KMS-11 (cell line): ENCODE results near the gene CBFA2T2.

ENCODE experiments used
- H2AFZ ChIP-seq: fragments of 200-600 bp; sonication (generic); 2 replicates; pipeline ENCODE4 v1.6.1; 2016; ENCODE audit warnings: antibody characterized with exemption, mixed run types, low read depth
- H3K27ac ChIP-seq: fragments of 200-600 bp; sonication (generic); 2 replicates; pipeline ENCODE4 v1.6.1; 2016; ENCODE audit warnings: mild to moderate bottlenecking, mixed run types
- H3K27me3 ChIP-seq: fragments of 200-600 bp; sonication (generic); 2 replicates; pipeline ENCODE4 v1.6.1; 2017; ENCODE audit warnings: mild to moderate bottlenecking, low read depth, mixed run types, moderate library complexity; ENCODE audit not compliant: insufficient read depth
- H3K36me3 ChIP-seq: fragments of 200-600 bp; sonication (generic); 2 replicates; pipeline ENCODE4 v1.6.1; 2017; ENCODE audit warnings: mild to moderate bottlenecking, mixed run types; ENCODE audit not compliant: insufficient read depth
- H3K4me1 ChIP-seq: fragments of 200-600 bp; sonication (generic); 2 replicates; pipeline ENCODE4 v1.6.1; 2016; ENCODE audit warnings: mild to moderate bottlenecking, low read depth, mixed run types; ENCODE audit not compliant: poor library complexity, severe bottlenecking
- H3K4me2 ChIP-seq: fragments of 200-600 bp; sonication (generic); 2 replicates; pipeline ENCODE4 v1.7.0; 2016; ENCODE audit warnings: mild to moderate bottlenecking, mixed run types
- H3K4me3 ChIP-seq: fragments of 200-600 bp; sonication (generic); IDR thresholded peaks from 2 replicates; pipeline ENCODE4 v1.6.1; 2017; ENCODE audit warnings: low read depth, low read length, mixed read lengths; ENCODE audit not compliant: insufficient read depth
- H3K79me2 ChIP-seq: fragments of 200-600 bp; sonication (generic); 2 replicates; pipeline ENCODE4 v1.6.1; 2016; ENCODE audit warnings: low read depth, mixed run types; ENCODE audit not compliant: insufficient read depth
- H3K9ac ChIP-seq: fragments of 200-600 bp; sonication (generic); 2 replicates; pipeline ENCODE4 v1.6.1; 2016; ENCODE audit warnings: mild to moderate bottlenecking, mixed run types
- H4K20me1 ChIP-seq: fragments of 200-600 bp; sonication (generic); 2 replicates; pipeline ENCODE4 v1.6.1; 2016; ENCODE audit warnings: mild to moderate bottlenecking, mixed run types; ENCODE audit not compliant: insufficient read depth
- TF ChIP-seq, protein P1 (sequence below): fragments of 200-600 bp; sonication (generic); conservative IDR thresholded peaks from 2 replicates; pipeline ENCODE4 v1.6.1; 2017; ENCODE audit warnings: low read depth, mild to moderate bottlenecking, antibody characterized with exemption, low read length, moderate library complexity, mixed read lengths

Gene CBFA2T2

GRCh38 chr20:33664085-33664761, 174.3 kb downstream of the CBFA2T2 start:
- H3K4me3 ChIP-seq = no peak overlapping the region
- no peaks in the 10 kb centered on the region for H3K27me3 ChIP-seq
- H2AFZ ChIP-seq = peak overlapping the region; percentile 56
- peaks cover 9% of the 10 kb centered on the region; the same call in 1 of the 2 replicates for H3K79me2 ChIP-seq
- TF ChIP-seq, protein P1, sequence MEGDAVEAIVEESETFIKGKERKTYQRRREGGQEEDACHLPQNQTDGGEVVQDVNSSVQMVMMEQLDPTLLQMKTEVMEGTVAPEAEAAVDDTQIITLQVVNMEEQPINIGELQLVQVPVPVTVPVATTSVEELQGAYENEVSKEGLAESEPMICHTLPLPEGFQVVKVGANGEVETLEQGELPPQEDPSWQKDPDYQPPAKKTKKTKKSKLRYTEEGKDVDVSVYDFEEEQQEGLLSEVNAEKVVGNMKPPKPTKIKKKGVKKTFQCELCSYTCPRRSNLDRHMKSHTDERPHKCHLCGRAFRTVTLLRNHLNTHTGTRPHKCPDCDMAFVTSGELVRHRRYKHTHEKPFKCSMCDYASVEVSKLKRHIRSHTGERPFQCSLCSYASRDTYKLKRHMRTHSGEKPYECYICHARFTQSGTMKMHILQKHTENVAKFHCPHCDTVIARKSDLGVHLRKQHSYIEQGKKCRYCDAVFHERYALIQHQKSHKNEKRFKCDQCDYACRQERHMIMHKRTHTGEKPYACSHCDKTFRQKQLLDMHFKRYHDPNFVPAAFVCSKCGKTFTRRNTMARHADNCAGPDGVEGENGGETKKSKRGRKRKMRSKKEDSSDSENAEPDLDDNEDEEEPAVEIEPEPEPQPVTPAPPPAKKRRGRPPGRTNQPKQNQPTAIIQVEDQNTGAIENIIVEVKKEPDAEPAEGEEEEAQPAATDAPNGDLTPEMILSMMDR = no peak
- peaks cover 51% of the 10 kb centered on the region for H3K4me1 ChIP-seq
- H3K4me2 ChIP-seq = peak overlapping the region; percentile 96
- H3K36me3 ChIP-seq = no peaks in the 10 kb centered on the region
- peak overlapping the region; percentile 42 for H3K27ac ChIP-seq
- H4K20me1 ChIP-seq = no peaks in the 10 kb centered on the region
- peak overlapping the region; percentile 44; the same call in 1 of the 2 replicates for H3K9ac ChIP-seq

DNA sequence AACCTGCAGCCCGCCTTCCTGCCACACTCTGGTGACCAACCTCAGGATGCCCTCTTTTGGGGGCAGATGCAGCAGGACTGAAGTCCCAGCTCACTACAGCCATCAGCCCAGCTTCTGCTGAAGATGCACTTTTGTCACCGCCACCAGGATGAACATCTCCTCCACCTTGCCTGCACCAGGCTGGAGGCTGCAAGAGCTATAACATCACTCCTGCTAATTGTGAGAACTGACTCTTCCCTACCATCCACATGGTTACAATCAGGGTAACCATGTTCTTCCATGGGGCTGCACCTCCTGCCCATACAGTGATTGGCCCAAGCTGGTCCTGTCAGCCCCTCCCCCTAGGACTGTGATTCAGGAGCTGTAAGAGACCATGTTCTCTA, 174.9 kb downstream of the CBFA2T2 start:
- H3K27ac ChIP-seq = peak overlapping the region; percentile 42; the same call in 1 of the 2 replicates
- no peaks in the 10 kb centered on the region for H4K20me1 ChIP-seq
- TF ChIP-seq, protein P1 = no peak
- H2AFZ ChIP-seq = no peak overlapping the region
- H3K79me2 ChIP-seq = peaks cover 9% of the 10 kb centered on the region; the same call in 1 of the 2 replicates
- peaks cover 57% of the 10 kb centered on the region for H3K4me1 ChIP-seq
- peak overlapping the region; percentile 96 for H3K4me2 ChIP-seq
- no peaks in the 10 kb centered on the region for H3K27me3 ChIP-seq
- no peak overlapping the region for H3K4me3 ChIP-seq
- no peaks in the 10 kb centered on the region for H3K36me3 ChIP-seq
- H3K9ac ChIP-seq = no peak overlapping the region

DNA sequence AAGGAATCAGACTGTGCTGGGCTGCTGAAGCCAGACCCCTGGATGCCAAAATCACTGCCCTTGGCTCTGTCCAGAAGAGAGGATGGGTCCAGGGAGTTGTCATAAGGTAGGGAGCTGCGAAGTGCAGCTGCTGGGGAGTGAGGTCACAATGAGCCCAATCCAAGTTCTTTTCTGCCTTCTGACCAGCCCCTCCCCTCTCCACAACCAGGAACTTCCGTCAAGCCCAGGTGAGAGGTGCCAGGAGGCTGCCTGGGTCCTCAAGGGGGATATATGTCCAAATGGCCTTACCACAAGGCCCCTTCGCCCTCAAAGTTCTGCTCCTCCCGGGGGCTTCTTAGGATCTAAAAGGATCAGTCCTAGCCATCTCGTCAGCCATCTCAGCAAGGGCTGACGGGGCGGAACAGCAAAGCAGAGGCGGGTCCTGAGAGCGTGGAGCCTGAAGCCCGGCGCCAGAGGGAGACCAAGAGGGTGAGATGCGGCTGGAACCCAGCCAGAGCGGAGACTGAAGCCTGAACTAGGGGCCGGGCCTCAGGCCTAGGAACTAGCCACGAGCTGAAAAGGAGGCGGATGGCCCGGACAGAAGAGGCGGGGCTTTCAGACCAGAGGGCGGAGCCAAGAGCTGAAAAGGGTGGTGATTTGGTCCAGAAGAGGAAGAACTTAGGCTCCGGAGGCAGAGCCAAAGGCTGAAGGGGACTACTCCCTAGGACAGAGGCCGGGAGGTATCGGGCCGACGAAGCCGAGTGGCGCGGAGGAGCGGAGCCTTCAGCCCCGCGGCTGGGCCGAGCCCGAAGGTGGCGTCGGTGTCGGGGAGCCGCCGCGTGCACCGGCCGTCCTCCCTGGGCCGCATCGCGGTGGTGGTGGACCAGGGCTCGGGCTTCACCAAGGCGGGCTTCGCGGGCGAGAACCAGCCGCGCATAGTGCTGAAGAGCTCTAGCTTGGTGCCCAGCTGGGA, 176.7 kb downstream of the CBFA2T2 start, which contains the start of gene ACTL10:
Gene ACTL10, plus strand, starts transcription at position 651 of the 952 bp plus-strand sequence. CDS start 555 bp downstream, outside the sequence.
- no peak within 1 kb of the TSS for H3K4me3 ChIP-seq
- peak within 1 kb of the TSS; percentile 52 for H2AFZ ChIP-seq
- no peaks in the 10 kb centered on the region for H4K20me1 ChIP-seq
- H3K9ac ChIP-seq = peak within 1 kb of the TSS; percentile 75
- TF ChIP-seq, protein P1 = no peak
- H3K4me1 ChIP-seq = peaks cover 73% of the 10 kb centered on the region
- peak within 1 kb of the TSS; percentile 74 for H3K27ac ChIP-seq
- no peaks in the 10 kb centered on the region for H3K36me3 ChIP-seq
- peak within 1 kb of the TSS; percentile 96 for H3K4me2 ChIP-seq
- no peaks in the 10 kb centered on the region for H3K27me3 ChIP-seq
- H3K79me2 ChIP-seq = peaks cover 15% of the 10 kb centered on the region; the same call in 1 of the 2 replicates

DNA sequence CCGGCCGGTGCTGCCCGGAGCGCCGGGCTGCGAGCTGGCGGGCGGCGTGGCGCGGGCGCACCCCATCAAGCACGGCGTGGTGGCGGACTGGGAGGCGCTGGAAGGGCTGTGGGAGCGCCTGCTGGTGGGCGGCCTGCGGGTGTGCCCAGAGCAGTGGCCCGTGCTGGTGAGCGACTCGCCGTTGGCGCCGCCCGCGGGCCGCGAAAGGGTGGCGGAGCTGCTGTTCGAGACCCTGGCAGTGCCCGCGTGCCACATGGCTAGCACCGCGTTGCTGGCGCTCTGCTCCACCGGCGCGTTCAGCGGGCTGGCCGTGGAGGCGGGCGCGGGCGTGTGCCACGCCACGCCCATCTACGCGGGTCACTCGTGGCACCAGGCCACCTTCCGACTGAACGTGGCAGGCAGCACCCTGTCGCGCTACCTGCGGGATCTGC, 177.4 kb downstream of the CBFA2T2 start:
- Histone ChIP-seq H3K79me2 (peaks cover 22% of the 10 kb centered on the region), H3K36me3 (no peaks in the 10 kb centered on the region), H3K9ac (peak overlapping the region; percentile 75), H4K20me1 (no peaks in the 10 kb centered on the region), H3K4me1 (peaks cover 73% of the 10 kb centered on the region), H3K27ac (peak overlapping the region; percentile 74), H3K27me3 (no peaks in the 10 kb centered on the region), H3K4me3 (no peak overlapping the region), H2AFZ (peak overlapping the region; percentile 52), H3K4me2 (peak overlapping the region; percentile 67)
- TF ChIP-seq, protein P1 = no peak
